GM21515 (cell line): ENCODE data around the gene TIMM44.
A peak's percentile ranks its signal among the peaks of the same experiment; 100 is the strongest.

ENCODE experiments used
- ATAC-seq: cut with Tn5 transposase; IDR thresholded peaks from one replicate; pipeline ENCODE4 v1.9.1; 2021; ENCODE audit not compliant: unreplicated experiment

TIMM44 gene, protein sequence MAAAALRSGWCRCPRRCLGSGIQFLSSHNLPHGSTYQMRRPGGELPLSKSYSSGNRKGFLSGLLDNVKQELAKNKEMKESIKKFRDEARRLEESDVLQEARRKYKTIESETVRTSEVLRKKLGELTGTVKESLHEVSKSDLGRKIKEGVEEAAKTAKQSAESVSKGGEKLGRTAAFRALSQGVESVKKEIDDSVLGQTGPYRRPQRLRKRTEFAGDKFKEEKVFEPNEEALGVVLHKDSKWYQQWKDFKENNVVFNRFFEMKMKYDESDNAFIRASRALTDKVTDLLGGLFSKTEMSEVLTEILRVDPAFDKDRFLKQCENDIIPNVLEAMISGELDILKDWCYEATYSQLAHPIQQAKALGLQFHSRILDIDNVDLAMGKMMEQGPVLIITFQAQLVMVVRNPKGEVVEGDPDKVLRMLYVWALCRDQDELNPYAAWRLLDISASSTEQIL

DNA sequence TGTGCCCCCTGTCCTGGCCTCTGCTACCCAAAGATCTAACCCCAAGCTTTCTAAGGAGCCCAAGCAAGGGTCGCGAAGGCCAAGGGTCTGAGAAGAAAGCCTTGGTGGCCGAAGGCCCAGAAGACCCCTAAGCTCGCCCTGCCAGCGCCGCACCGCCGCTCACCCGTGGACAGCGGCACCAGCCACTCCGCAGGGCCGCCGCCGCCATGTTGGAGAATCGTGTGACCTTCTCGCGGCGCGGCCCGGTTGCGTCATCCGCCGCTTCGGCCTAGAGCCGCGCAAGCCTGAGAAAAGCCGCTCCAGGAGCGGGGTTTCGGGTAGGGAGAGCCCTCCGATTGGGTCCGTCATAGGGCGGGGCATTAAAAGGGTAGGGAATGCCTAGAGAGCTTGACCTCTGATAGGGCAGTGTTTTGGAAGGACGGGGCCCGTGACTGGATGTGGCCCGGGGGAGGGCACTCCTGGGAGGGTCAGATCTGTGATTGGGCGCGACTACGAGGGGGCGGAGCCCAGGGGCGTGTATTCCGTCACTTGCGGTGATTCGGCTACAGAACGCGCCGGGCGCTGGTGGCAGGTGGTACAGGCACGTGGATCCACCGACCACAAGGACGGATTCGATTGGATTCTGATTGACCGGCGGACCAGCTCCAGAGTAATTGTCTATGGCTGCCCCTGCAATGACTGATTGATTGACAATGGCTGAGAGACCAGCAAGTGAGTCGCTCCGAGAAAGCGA, at the start of gene TIMM44:
Gene TIMM44 (minus strand): TSS at position 223 of the 733 bp plus-strand sequence. CDS start 15 bp downstream, at position 208.
- peak; percentile 96 for ATAC-seq

DNA sequence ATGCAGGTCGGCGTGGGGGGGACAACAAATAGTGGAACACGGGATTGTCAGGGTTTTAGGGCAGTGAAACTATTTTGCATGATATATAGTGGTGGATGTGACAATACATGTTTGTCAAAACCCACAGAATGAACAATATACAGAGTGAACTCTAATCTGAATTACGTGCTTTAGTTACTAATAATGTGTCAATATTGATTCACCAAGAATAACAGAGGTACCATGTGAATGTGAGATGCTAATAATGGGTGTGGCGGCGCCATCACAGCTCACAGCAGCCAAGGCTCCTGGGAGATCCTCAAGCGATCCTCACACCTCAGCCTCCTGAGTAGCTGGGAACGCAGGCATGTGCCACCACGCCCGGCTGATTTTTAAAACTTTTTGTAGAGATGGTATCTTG, 49.1 kb upstream of the TIMM44 start:
- ATAC-seq, result no peak

DNA sequence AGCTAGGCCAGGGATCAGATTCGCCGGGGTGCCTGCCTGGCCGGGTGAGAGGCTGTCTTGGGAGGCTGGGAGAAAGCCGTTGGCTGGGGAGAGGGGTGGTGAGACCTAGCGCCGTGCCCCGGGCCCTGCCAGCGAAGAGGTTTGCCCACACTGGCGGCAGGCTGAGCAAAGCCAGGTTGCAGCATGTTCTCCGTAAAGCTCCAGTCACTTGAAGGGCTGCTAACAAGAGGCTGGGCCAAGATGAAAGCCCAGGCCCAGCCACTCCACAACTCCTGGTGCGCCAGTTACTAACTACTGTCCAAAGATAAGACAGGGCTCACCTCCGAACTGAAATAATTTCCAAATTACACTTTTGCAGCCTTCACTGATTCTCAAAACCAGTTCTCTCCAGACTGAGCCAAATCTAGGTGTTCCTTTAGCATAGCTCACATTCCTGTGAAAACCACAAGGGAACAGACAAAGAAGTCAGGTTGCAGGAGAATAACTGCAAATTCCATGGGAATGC, 45.7 kb upstream of the TIMM44 start:
- ATAC-seq, result no peak

DNA sequence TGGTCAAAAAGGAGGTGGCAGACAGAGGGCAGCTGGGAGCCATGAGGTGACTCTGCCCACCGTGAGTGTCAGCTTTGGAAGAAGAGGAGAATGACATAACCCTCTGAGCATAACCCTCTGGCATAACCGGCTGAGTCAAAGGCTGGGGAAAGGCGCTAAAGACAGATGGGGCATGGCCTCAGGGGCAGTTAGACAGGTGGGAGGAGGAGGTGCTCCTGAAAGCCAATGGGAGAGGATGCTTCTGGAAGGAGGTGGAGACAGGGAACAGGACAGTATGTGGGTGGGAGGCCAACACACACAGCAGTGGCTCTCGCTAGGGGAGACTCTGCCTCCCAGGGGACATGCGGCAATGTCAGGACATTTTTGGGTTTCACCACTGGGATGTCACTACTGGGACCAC, 44.8 kb upstream of the TIMM44 start:
- ATAC-seq, result no peak

DNA sequence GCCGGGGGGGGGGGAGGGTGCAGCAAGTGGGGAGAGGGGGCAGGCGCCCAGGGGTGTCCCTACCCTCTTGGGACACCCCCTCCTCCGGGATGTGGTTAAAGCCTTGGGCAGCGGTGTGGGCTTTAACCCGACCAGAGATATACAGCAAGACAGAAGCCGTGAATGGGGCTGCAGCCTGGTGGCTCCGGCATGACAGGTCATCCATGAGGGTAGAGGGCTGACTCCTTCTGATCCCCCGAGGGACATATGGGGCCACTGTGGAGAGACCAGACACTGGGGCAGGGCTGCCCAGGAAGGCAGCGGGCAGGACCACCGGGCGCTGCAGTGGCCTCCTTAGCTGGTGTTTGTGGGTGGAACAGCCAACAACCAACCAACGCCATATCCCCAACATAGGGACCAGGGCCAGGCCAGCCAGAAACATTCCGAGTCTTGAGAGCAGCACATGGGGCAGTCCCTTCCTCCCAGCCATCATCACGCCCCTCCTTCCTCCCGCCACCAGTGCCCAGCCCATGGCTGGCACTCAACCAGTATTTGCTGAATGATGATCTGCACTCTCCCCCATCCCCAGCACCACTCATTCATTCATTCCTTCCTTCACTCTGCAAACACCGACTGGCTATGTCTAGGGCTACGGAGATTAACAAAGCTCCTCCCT, 43.8 kb upstream of the TIMM44 start:
- no peak for ATAC-seq

DNA sequence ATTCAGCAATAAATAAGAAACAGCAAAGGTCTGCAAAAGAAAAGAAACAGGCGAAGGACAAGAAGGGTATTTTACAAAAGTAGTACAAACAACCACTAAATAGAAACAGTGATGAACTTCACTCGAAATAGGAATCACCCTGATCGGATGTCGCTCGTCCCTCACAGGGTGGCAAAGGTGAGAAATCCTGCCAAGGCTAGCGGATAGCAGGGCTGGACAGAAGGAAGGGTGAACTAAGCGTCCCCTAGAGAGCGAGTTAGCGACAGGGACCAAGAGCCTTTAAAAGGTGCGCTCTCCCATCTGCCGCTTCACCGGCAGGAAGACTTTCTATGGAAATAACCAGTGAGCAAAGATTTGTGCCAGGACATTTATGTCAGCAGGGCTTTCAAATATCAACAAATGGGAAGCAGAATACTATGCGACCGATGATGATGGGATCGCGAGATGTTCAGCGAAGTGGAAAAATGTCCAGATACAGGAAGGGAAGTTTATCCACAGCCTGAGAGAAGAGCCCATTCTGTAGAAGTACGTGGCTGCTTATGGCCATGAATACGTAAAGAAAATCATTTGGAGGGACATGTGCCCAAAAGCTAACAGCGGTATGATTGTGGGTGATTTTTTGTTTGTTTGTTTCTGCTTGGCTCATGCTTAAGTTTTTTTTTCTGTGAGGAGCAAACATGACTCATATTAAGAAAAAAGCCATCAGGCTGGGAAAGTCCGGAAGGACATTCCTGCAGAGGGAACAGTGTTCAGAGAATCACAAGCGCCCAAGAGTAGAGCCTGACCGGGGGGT, 43.1 kb upstream of the TIMM44 start:
- no peak for ATAC-seq

DNA sequence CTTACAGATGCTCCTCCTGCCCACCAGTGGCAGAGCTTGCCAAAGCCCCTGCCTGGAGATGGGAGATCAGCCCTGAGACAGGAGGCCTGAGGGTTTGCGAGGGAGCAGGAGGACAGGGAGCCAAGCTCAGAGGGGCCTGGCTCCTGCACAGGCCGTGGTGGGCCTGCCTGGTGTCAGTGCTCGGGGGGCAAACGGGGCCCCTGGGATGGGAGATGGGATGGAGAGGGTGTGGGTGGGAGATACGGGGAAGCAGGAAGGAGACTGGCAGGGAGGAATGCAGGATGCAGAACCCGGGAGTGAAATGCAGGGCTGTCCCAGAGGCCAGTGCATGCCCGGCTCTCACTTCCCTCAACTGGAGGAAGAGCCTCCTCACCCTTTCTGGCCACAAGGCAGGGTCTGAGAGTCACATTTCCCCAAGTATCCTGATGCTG, 42.0 kb upstream of the TIMM44 start:
- no peak for ATAC-seq

DNA sequence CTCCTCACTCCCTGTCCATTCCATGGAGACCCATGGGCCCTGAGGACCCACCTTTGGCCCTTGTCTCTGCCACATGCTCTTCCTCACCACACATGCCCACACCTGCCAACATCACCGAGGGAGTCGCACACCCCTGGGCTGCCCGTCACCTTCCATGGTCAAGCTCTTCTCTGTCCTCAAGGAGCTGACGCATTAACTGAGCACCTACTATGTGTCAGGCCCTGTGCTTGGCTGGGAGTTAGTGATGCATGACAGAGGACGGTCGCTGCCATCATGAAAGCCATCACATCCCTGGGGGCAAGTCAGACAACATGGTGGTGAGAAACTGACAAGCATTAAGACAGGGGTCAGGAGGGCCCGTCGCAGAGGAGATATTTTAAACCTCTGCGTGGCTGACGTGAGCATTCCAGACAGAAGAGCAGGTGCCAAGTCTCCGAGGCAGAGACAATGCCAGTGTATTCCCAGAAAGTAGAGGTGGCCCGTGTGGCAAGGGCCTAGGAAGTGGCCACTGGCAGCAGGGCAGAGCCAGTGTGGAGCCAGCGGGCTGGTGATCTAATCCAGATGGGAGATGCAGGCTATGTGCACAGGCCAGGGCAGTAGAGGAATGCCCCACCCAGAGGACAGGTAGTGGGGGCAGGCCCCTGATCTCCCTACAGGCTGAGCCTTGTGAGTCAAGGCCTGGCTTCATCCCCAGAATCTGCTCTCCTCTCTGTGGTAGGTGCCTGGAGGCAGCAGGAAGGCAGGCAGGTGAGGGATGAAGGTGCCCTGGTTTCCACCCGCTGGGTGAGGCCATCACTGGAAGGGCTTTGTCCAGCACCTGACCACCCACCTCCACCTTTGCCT, 40.8 kb upstream of the TIMM44 start:
- no peak for ATAC-seq

DNA sequence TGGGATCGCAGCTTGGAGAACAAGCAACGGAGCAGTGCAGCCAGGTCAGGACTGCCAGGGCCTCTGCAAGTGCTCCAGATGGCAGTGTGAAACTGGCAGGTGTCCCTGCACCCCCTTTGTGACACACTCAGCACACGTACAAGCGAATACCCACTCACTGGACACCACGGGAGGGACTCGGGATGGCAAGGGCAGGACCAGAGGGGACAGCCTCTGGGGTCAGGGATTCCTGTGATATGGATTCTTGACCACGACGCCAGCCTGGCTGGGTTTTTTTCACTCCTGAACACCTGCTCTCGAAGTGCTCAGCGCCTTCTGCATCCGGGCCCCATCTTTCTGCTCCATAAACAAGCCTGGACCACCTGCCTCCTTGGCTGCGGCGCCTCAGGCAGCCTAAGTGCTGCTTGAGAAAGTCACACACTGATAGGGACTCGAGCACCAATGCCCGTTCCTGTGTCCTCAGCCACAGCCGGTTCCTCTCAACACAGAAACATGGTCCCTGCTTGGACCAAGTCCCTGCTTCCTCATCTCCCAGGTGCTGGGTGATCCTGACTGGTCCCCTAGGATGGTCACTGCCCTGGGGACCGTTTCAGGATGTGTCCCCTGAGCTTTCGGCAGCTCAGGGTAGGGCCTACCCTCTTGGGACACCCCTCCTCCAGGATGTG, 40.0 kb upstream of the TIMM44 start:
- ATAC-seq, result no peak

DNA sequence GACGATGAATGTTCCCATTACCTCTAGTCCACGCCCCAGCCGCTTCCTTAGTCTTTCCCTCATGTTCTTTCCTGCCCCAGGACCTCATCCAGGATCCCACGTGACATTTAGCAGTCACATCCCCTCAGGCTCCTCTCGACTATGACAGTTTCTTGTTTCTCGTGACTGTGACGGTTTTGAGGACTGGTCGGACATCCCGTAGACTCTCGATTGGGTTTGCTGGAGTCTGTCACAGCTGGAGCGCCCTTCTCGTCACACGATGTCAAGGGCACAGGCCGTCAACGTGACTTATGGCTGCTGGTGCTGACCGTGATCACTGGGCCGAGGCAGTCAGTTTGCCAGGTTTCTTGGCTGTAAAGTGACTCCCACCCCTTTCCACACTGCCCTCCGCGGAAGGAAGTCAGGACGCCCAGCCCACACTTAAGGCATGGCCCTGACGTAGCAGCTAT, 39.2 kb upstream of the TIMM44 start:
- no peak for ATAC-seq

DNA sequence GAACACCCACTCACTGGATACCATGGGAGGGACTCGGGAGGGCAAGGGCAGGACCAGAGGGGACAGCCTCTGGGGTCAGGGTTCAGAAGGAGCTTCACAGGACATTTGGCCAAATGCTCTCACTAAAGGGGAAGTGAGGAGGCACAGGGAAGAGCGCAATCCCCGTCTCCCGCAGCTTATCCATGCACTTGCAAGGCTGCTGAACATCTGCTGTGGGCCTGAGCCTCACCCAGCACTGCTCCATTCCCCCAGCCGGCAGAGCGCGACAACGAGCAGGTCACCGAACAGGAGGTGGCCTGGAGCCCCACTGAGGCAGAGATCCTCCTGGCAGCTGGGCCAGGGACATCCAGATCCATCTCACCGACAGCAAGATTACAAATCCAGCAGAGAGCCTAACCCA, 38.6 kb upstream of the TIMM44 start:
- no peak for ATAC-seq

DNA sequence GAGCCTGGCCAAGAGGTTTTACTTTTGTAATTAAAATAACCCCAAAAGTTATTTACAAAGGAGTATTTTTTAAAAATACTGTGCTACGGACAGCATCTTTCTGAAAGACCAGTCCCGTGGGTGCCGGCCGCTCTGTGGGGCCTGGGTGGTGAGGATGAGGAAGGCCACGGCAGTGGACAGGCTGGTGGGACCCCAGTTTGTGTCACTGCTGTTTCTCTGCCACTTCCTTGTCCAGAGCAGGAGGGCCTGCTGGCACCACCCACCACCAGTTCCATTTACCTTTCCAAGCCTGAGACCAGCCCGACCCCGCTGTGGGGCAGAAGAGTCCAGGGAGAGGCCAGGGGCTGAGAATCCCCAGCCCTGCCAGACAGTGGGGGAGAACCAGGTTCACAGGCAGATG, 38.2 kb upstream of the TIMM44 start:
- no peak for ATAC-seq

DNA sequence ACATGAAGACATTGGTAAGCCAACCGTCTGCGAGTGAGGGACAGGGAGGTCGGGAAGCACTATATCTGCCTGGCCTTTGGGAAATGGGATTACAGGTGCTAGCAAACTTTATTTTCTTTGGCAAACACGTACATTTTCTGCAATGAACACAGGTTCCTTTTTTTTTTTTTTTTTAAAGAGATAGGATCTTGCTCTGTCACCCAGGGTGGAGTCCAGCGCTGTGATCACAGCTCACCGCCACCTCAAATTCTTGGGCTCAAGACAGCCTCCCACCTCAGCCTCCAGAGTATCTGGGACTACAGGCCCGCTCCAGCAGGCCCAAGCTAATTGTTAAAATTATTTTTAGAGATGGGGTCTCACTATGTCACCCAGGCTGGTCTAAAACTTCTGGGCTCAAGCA, 37.7 kb upstream of the TIMM44 start:
- no peak for ATAC-seq

DNA sequence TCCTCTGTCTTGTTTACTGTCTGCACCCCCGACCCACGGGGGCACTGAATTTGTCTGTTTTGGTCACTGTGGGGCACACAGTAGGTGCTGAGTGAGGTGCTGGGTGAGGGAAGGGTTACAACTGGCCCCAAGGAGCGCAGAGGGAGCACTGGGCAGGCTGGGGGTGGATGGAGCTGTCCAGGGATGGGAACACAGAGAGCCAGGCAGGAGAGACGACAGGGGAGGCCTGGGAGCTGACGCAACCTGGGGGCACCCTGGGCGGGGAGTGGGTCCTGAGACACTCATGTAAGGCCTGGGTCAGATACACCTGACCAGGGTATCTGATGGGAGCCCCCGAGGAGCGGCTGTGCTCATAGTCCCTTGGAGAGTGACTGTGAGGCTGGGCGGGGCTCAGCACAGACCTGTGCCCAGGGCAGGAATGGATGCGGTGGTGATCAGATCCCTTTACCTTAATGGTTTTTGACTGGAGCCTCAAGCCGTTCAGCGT, 37.2 kb upstream of the TIMM44 start:
- ATAC-seq, result no peak

DNA sequence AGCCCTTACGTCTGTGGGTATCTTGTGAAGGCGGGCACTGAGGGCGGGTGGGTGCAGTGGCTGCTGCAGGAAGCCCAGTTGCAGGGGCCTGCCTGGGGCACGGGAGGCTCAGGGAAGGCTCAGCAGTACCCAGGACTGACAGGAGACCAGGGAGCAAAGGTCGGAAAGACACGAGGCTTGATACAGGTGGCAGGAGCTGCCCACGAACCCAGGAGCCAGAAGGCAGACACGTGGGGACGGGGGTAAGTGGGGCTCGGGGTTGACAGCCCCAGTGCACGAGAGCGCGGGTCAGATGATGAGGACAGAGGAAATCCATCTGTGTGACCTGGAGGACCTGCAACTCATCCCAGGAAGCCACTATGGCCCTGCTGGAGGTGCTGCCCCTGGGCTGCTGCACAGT, 36.7 kb upstream of the TIMM44 start:
- ATAC-seq, result no peak

DNA sequence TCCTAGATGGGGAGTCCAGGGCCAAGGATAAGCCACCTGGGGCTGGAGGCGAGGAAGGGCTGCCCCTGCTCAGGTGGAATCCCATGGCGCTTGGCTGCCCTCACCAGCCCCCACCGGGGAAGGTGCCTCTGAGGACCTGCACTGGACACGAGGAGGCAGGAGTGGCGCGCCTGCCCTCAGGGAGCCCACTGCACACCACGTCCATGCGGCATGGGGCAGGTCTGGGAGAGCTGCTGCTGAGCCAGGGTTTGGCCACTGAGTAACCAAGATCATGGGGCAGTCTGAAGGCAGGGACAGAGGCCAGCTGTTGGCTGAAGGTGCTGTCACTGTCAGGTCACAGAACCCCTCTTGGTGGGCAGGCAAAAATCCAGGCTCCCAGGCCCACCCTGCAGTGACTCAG, 36.1 kb upstream of the TIMM44 start:
- no peak for ATAC-seq

DNA sequence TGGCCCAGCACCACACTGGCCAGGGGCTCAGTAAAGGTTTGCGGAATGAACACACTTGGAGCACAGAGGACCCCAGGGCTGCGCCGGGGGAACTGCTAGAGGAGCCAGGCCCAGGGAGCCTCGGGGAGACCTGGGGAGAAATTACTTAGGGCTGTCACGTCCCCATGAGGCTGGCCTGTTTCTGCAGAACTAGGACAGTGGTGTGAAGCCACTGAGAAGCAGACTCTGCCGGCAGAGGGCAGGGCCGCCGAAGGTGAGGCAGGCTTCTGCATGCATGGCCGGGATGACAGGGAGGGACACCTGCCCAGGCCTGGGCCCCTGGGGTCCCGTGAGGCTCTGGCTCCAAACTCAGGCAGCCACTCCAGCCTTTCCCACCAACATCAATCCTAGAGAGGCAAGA, 35.5 kb upstream of the TIMM44 start:
- ATAC-seq, result no peak

DNA sequence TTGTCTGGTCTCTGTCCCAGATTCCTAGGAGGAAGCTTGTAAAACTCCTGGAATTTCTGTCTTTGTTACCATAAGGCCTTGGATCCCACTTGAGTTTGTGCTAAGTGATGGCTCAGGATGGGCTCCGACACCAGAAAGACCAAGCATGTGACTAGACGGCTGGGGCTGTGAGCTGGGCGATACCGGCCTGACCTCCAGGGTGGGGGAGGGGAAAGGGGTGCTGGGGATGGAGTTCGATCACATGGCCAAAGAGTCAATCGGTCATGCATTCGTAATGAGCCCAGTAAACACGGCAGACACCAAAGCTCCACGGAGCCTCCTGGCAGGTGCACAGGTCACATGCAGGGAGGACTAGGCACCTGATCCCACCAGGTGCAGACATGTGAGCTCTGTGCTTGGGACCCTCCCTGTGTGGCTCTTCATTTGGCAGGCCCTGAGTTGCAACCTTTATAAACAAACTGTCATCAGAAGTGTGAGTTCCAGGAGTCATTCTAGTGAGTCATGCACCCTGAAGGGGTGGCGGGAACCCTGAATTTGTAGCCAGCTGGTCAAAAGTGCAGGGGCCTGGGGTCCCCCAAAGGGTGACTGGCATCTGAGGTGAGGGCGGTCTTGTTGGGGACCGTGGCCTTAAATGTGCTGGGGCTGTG, 34.8 kb upstream of the TIMM44 start:
- ATAC-seq, result no peak

DNA sequence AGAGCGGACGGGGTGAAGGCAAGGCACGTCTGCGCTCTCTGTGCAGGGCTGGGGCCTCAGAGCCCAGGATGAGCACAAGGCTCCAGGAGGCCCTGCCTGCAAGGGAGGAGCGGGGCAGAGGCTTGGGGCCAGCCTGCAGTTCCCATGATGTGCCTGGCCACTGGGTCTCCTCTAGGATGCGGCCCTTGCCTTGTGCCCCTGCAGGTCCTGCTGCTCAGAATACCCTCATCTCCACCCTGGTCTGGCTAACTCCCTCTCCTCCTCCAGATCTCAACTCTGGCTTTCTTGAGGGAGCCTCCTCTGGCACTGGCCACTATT, 34.2 kb upstream of the TIMM44 start:
- ATAC-seq, result no peak
